Ishikawa (cell line): ENCODE measurements around the gene NEK1.

Experiments used
- CEBPB ChIP-seq: IDR thresholded peaks from 2 replicates; pipeline ENCODE4 v1.6.1; 2012
- CREB1 ChIP-seq: IDR thresholded peaks from 2 replicates; pipeline ENCODE4 v1.6.1; 2012; ENCODE audit warnings: low read depth
- EGR1 ChIP-seq: IDR thresholded peaks from 2 replicates; pipeline ENCODE4 v1.6.1; 2012
- EP300 ChIP-seq: IDR thresholded peaks from 2 replicates; pipeline ENCODE4 v1.6.1; 2012; ENCODE audit warnings: borderline replicate concordance
- FOXM1 ChIP-seq: IDR thresholded peaks from 2 replicates; pipeline ENCODE4 v1.6.1; 2012; ENCODE audit warnings: low read depth, borderline replicate concordance
- MAX ChIP-seq: IDR thresholded peaks from 2 replicates; pipeline ENCODE4 v1.6.1; 2012
- NFIC ChIP-seq: IDR thresholded peaks from 2 replicates; pipeline ENCODE4 v1.6.1; 2012
- RAD21 ChIP-seq: IDR thresholded peaks from 2 replicates; pipeline ENCODE4 v1.6.1; 2012; ENCODE audit warnings: low read depth
- REST ChIP-seq: IDR thresholded peaks from 2 replicates; pipeline ENCODE4 v1.6.1; 2012; ENCODE audit warnings: low read depth, mild to moderate bottlenecking
- TAF1 ChIP-seq: IDR thresholded peaks from 2 replicates; pipeline ENCODE4 v1.6.1; 2012; ENCODE audit warnings: low read depth, mild to moderate bottlenecking
- TCF12 ChIP-seq: IDR thresholded peaks from 2 replicates; pipeline ENCODE4 v1.6.1; 2012; ENCODE audit warnings: low read depth
- TEAD4 ChIP-seq: IDR thresholded peaks from 2 replicates; pipeline ENCODE4 v1.6.1; 2012
- USF1 ChIP-seq: IDR thresholded peaks from 2 replicates; pipeline ENCODE4 v1.6.1; 2012
- YY1 ChIP-seq: IDR thresholded peaks from 2 replicates; pipeline ENCODE4 v1.6.1; 2012; ENCODE audit warnings: low read depth
- ZBTB7A ChIP-seq: IDR thresholded peaks from 2 replicates; pipeline ENCODE4 v1.6.1; 2012; ENCODE audit warnings: low read depth

NEK1 gene

GRCh38 chr4:169407217-169407845 is 205.1 kb downstream of the NEK1 start:
- no peak for TF ChIP-seq TEAD4
- no peak for TF ChIP-seq CREB1
- TF ChIP-seq EP300, result no peak

GRCh38 chr4:169404960-169405359 is 207.4 kb downstream of the NEK1 start:
- TF ChIP-seq CREB1 (no peak), TCF12 (no peak), RAD21 (no peak), TEAD4 (no peak), ZBTB7A (no peak), TAF1 (no peak), USF1 (no peak), EGR1 (no peak), MAX (no peak), EP300 (no peak), FOXM1 (no peak), CEBPB (no peak), REST (no peak), YY1 (no peak)

GRCh38 chr4:169400832-169401231 is 211.6 kb downstream of the NEK1 start:
- TF ChIP-seq EP300, result no peak
- TF ChIP-seq TEAD4, result no peak
- no peak for TF ChIP-seq RAD21
- no peak for TF ChIP-seq CEBPB
- no peak for TF ChIP-seq YY1
- no peak for TF ChIP-seq USF1
- TF ChIP-seq REST, result no peak
- no peak for TF ChIP-seq NFIC
- TF ChIP-seq MAX, result no peak
- TF ChIP-seq TAF1, result no peak
- no peak for TF ChIP-seq TCF12
- TF ChIP-seq CREB1, result no peak
- no peak for TF ChIP-seq FOXM1
- TF ChIP-seq EGR1, result no peak
- TF ChIP-seq ZBTB7A, result no peak

- no peak for TF ChIP-seq CREB1
- no peak for TF ChIP-seq REST
- no peak for TF ChIP-seq ZBTB7A
- no peak for TF ChIP-seq RAD21
- no peak for TF ChIP-seq FOXM1
- no peak for TF ChIP-seq USF1
- TF ChIP-seq YY1, result no peak
- no peak for TF ChIP-seq TEAD4
- no peak for TF ChIP-seq MAX
- no peak for TF ChIP-seq TCF12
Measured at GRCh38 chr4:169399976-169400767, 212.2 kb downstream of the NEK1 start.
